ENCODE data around the gene NPBWR2. TPM values are rescaled to one million over a fixed set of nuclear protein-coding genes. Genes with fewer than 3 reads are reported as not detected.

NPBWR2 gene
- total and polyA plus RNA-seq, 2 donors (not counting 1 experiment from before 2014, with no cell fraction given), result not detected

- Histone ChIP-seq H3K9me3 (ENCODE audit: control insufficient read depth, insufficient read depth, low read depth, low read length) (no peaks in the 10 kb centered on the region), H4K20me1 (ENCODE audit: control insufficient read depth, extremely low read depth, insufficient read depth, low read length) (no peaks in the 10 kb centered on the region), H3K9ac (ENCODE audit: insufficient read depth, low read length) (no peak overlapping the region), H3K4me3 (replicated peaks in 1 of 4; ENCODE audit: control extremely low read depth in 1 of 4, insufficient read depth in 1 of 4, low read depth in 3 of 4, low read length in 4 of 4) (no peak overlapping the region), H3K36me3 (ENCODE audit: control insufficient read depth, insufficient read depth, low read length) (no peaks in the 10 kb centered on the region), H2AFZ (ENCODE audit: low read length) (no peak overlapping the region), H3K27me3 (ENCODE audit: control insufficient read depth, insufficient read depth, low read length) (no peaks in the 10 kb centered on the region), H3K4me2 (ENCODE audit: extremely low read depth, insufficient read depth, low read length) (no peak overlapping the region), H3K27ac (ENCODE audit: insufficient read depth, low read length) (no peak overlapping the region), H3K4me1 (ENCODE audit: control insufficient read depth, extremely low read depth, insufficient read depth, low read length) (no peaks in the 10 kb centered on the region), H3K79me2 (ENCODE audit: control insufficient read depth, insufficient read depth, low read length) (no peaks in the 10 kb centered on the region)
- no peak for DNase-seq (ENCODE audit: low read depth in 2 of 2)
- TF ChIP-seq EZH2 (IDR thresholded peaks at IDR 0.05; ENCODE audit: low read length, missing control alignments), result no peak
- no peak for TF ChIP-seq CTCF (conservative IDR thresholded peaks at IDR 0.05 in 1 of 2, IDR thresholded peaks at IDR 0.05 in 1 of 2; ENCODE audit: low read depth in 1 of 2, low read length in 2 of 2)
Observed at GRCh38 chr20:64148581-64148980, 41.2 kb upstream of the NPBWR2 start.

GRCh38 chr20:64146936-64147477 is 39.6 kb upstream of the NPBWR2 start:
- H3K79me2 ChIP-seq (ENCODE audit: control insufficient read depth, insufficient read depth, low read length), result no peaks in the 10 kb centered on the region
- H3K4me3 ChIP-seq (replicated peaks in 1 of 4; ENCODE audit: control extremely low read depth in 1 of 4, insufficient read depth in 1 of 4, low read depth in 3 of 4, low read length in 4 of 4), result no peak overlapping the region
- no peak overlapping the region for H3K9ac ChIP-seq (ENCODE audit: insufficient read depth, low read length)
- H3K4me1 ChIP-seq (ENCODE audit: control insufficient read depth, extremely low read depth, insufficient read depth, low read length), result no peaks in the 10 kb centered on the region
- no peak overlapping the region for H2AFZ ChIP-seq (ENCODE audit: low read length)
- H3K9me3 ChIP-seq (ENCODE audit: control insufficient read depth, insufficient read depth, low read depth, low read length), result no peaks in the 10 kb centered on the region
- TF ChIP-seq CTCF (conservative IDR thresholded peaks at IDR 0.05 in 1 of 2, IDR thresholded peaks at IDR 0.05 in 1 of 2; ENCODE audit: low read depth in 1 of 2, low read length in 2 of 2) (no peak), EZH2 (IDR thresholded peaks at IDR 0.05; ENCODE audit: low read length, missing control alignments) (no peak)
- no peaks in the 10 kb centered on the region for H3K27me3 ChIP-seq (ENCODE audit: control insufficient read depth, insufficient read depth, low read length)
- H3K27ac ChIP-seq (ENCODE audit: insufficient read depth, low read length), result no peak overlapping the region
- DNase-seq (ENCODE audit: low read depth in 2 of 2), result no peak
- no peak overlapping the region for H3K4me2 ChIP-seq (ENCODE audit: extremely low read depth, insufficient read depth, low read length)
- H4K20me1 ChIP-seq (ENCODE audit: control insufficient read depth, extremely low read depth, insufficient read depth, low read length), result no peaks in the 10 kb centered on the region
- H3K36me3 ChIP-seq (ENCODE audit: control insufficient read depth, insufficient read depth, low read length), result no peaks in the 10 kb centered on the region

GRCh38 chr20:64146301-64146935 is 39.1 kb upstream of the NPBWR2 start:
- Histone ChIP-seq H3K4me3 (replicated peaks in 1 of 4; ENCODE audit: control extremely low read depth in 1 of 4, insufficient read depth in 1 of 4, low read depth in 3 of 4, low read length in 4 of 4) (no peak overlapping the region), H3K36me3 (ENCODE audit: control insufficient read depth, insufficient read depth, low read length) (no peaks in the 10 kb centered on the region), H3K27ac (ENCODE audit: insufficient read depth, low read length) (no peak overlapping the region), H4K20me1 (ENCODE audit: control insufficient read depth, extremely low read depth, insufficient read depth, low read length) (no peaks in the 10 kb centered on the region), H3K79me2 (ENCODE audit: control insufficient read depth, insufficient read depth, low read length) (no peaks in the 10 kb centered on the region), H3K4me1 (ENCODE audit: control insufficient read depth, extremely low read depth, insufficient read depth, low read length) (no peaks in the 10 kb centered on the region), H3K9me3 (ENCODE audit: control insufficient read depth, insufficient read depth, low read depth, low read length) (no peaks in the 10 kb centered on the region), H3K9ac (ENCODE audit: insufficient read depth, low read length) (no peak overlapping the region), H3K4me2 (ENCODE audit: extremely low read depth, insufficient read depth, low read length) (no peak overlapping the region), H2AFZ (ENCODE audit: low read length) (no peak overlapping the region), H3K27me3 (ENCODE audit: control insufficient read depth, insufficient read depth, low read length) (no peaks in the 10 kb centered on the region)
- DNase-seq (ENCODE audit: low read depth in 2 of 2), result no peak
- TF ChIP-seq EZH2 (IDR thresholded peaks at IDR 0.05; ENCODE audit: low read length, missing control alignments), result no peak
- TF ChIP-seq CTCF (conservative IDR thresholded peaks at IDR 0.05 in 1 of 2, IDR thresholded peaks at IDR 0.05 in 1 of 2; ENCODE audit: low read depth in 1 of 2, low read length in 2 of 2), result no peak
